Karpas-422 (cell line): Measurements from ENCODE around the gene PRR7. TPM values are rescaled to one million over a fixed set of nuclear protein-coding genes. Genes with fewer than 3 reads are reported as not detected.
"Not testable (repeated sequence)": the region's sequence is repeated elsewhere in the genome, so short reads cannot be mapped to it uniquely, and the experiment has no call there.

Experiments used
- DNase-seq: peaks from one replicate; pipeline ENCODE4 v3.0.0-alpha.2; 2015
- H2AFZ ChIP-seq: fragments of 200-600 bp; sonication (generic); 2 replicates; pipeline ENCODE4 v1.6.1; 2014; ENCODE audit warnings: antibody characterized with exemption, low read length, mixed read lengths
- H3K27ac ChIP-seq: fragments of 200-600 bp; sonication (generic); 2 replicates; pipeline ENCODE4 v1.5.1; 2014; ENCODE audit warnings: mild to moderate bottlenecking, low read length, moderate library complexity
- H3K27me3 ChIP-seq: fragments of 200-600 bp; sonication (generic); 2 replicates; pipeline ENCODE4 v1.6.1; 2014; ENCODE audit warnings: low read length, mixed read lengths
- H3K36me3 ChIP-seq: fragments of 200-600 bp; sonication (generic); 2 replicates; pipeline ENCODE4 v1.6.1; 2014; ENCODE audit warnings: low read length, mixed read lengths; ENCODE audit not compliant: insufficient read depth
- H3K4me1 ChIP-seq: fragments of 200-600 bp; sonication (generic); 2 replicates; pipeline ENCODE4 v1.6.1; 2014; ENCODE audit warnings: mild to moderate bottlenecking, low read length, mixed read lengths
- H3K4me2 ChIP-seq: fragments of 200-600 bp; sonication (generic); 2 replicates; pipeline ENCODE4 v1.6.1; 2014; ENCODE audit warnings: low read length, low read depth, mild to moderate bottlenecking; ENCODE audit not compliant: poor library complexity, severe bottlenecking
- H3K4me3 ChIP-seq: fragments of 200-600 bp; sonication (generic); 2 replicates; pipeline ENCODE4 v1.5.1; 2014; ENCODE audit warnings: mild to moderate bottlenecking, antibody characterized with exemption, low read length, mixed read lengths
- H3K79me2 ChIP-seq: fragments of 200-600 bp; sonication (generic); 2 replicates; pipeline ENCODE4 v1.6.1; 2014; ENCODE audit warnings: mild to moderate bottlenecking, low read length, mixed read lengths
- H3K9ac ChIP-seq: fragments of 200-600 bp; sonication (generic); 2 replicates; pipeline ENCODE4 v1.6.0; 2014; ENCODE audit warnings: low read length
- H3K9me2 ChIP-seq: fragments of 200-600 bp; sonication (generic), shearing (Covaris generic); replicated peaks from 2 replicates; pipeline ENCODE4 v1.6.0; 2014; ENCODE audit warnings: mild to moderate bottlenecking, low read length, moderate library complexity; ENCODE audit not compliant: insufficient read depth
- H3K9me3 ChIP-seq: fragments of 300-700, 200-600 bp; sonication (generic); 2 replicates; pipeline ENCODE4 v1.6.1; 2014; ENCODE audit warnings: low read length, mixed read lengths
- H4K20me1 ChIP-seq: fragments of 200-600 bp; sonication (generic); 2 replicates; pipeline ENCODE4 v1.6.1; 2014; ENCODE audit warnings: mild to moderate bottlenecking, antibody characterized with exemption, low read length, low read depth; ENCODE audit not compliant: insufficient read depth
- total RNA-seq: library from RNA; depleted of rRNA; stranded (reverse); fragments of >200 nt; shearing (Covaris generic); gene quantifications from 2 replicates; pipeline ENCODE4 v1.2.3, GENCODE V29; 2014; ENCODE audit warnings: low replicate concordance

The PRR7 gene
- total RNA-seq, 1 experiment from 2014 or later, result 26.8 TPM

- Histone ChIP-seq H3K4me2 (peak overlapping the region; percentile 94), H3K79me2 (no peaks in the 10 kb centered on the region), H3K27me3 (no peaks in the 10 kb centered on the region), H2AFZ (peak overlapping the region; percentile 99), H3K36me3 (no peaks in the 10 kb centered on the region), H4K20me1 (no peaks in the 10 kb centered on the region), H3K4me3 (peak overlapping the region; percentile 73), H3K9me3 (no peaks in the 10 kb centered on the region), H3K9ac (peak overlapping the region; percentile 64), H3K27ac (no peak overlapping the region), H3K4me1 (peaks cover 28% of the 10 kb centered on the region), H3K9me2 (no peaks in the 10 kb centered on the region)
- DNase-seq, result no peak
Observed at GRCh38 chr5:177404641-177405179, 41.9 kb upstream of the PRR7 start.

- no peaks in the 10 kb centered on the region for H3K36me3 ChIP-seq
- H3K27ac ChIP-seq, result no peak overlapping the region
- H3K4me3 ChIP-seq, result no peak overlapping the region; the same call in 1 of the 2 replicates
- no peaks in the 10 kb centered on the region for H3K9me3 ChIP-seq
- H3K4me1 ChIP-seq, result peaks cover 28% of the 10 kb centered on the region
- H3K4me2 ChIP-seq, result no peak overlapping the region
- no peaks in the 10 kb centered on the region for H3K9me2 ChIP-seq
- no peaks in the 10 kb centered on the region for H3K79me2 ChIP-seq
- no peaks in the 10 kb centered on the region for H3K27me3 ChIP-seq
- H3K9ac ChIP-seq, result peak overlapping the region; percentile 64
- H4K20me1 ChIP-seq, result no peaks in the 10 kb centered on the region
- no peak overlapping the region for H2AFZ ChIP-seq
- no peak for DNase-seq
Observed at GRCh38 chr5:177405312-177405711, 41.3 kb upstream of the PRR7 start.

- Histone ChIP-seq H2AFZ (no peak overlapping the region), H4K20me1 (no peaks in the 10 kb centered on the region), H3K4me1 (peaks cover 28% of the 10 kb centered on the region), H3K27ac (no peak overlapping the region), H3K36me3 (no peaks in the 10 kb centered on the region), H3K9me3 (no peaks in the 10 kb centered on the region), H3K9me2 (no peaks in the 10 kb centered on the region), H3K27me3 (no peaks in the 10 kb centered on the region), H3K9ac (no peak overlapping the region), H3K4me3 (no peak overlapping the region), H3K4me2 (no peak overlapping the region), H3K79me2 (no peaks in the 10 kb centered on the region)
- peak; percentile 65 for DNase-seq
Observed at GRCh38 chr5:177405805-177406204, 40.8 kb upstream of the PRR7 start.

GRCh38 chr5:177409043-177409801 is 37.4 kb upstream of the PRR7 start, which contains the start of gene F12:
F12 (minus strand) TSS chr5:177409564; CDS start chr5:177409527, 37 bp downstream.
- Histone ChIP-seq H3K36me3 (no peaks in the 10 kb centered on the region), H3K27ac (no peak within 1 kb of the TSS), H3K4me2 (no peak within 1 kb of the TSS), H4K20me1 (no peaks in the 10 kb centered on the region), H3K27me3 (no peaks in the 10 kb centered on the region), H3K9me2 (no peaks in the 10 kb centered on the region), H3K9me3 (no peaks in the 10 kb centered on the region), H3K9ac (no peak within 1 kb of the TSS), H3K4me3 (no peak within 1 kb of the TSS), H2AFZ (no peak within 1 kb of the TSS), H3K79me2 (no peaks in the 10 kb centered on the region), H3K4me1 (peaks cover 19% of the 10 kb centered on the region)
- DNase-seq, result no peak

DNA sequence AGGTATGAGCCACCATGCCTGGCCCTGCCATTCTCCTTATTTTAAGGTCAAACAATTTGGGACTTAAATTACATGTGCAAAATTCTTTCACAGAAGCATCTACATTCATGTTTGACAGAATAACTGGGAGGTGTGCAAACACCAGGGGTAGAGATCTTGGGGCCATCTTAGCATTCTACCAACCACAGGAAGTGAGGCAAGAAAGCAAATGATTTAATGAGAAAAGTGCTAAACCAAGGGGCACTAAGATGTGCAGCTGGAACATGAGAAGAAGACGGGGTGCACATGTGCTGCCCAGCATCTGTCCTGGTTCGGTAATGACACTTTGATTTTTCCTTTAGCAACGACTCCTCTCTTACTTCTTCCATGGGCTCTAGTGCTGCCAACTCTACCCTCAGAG is 36.0 kb upstream of the PRR7 start:
- Histone ChIP-seq H3K9ac (no peak overlapping the region), H3K4me2 (no peak overlapping the region), H3K36me3 (no peaks in the 10 kb centered on the region), H4K20me1 (no peaks in the 10 kb centered on the region), H3K27me3 (no peaks in the 10 kb centered on the region), H3K9me3 (no peaks in the 10 kb centered on the region), H3K27ac (no peak overlapping the region), H3K4me1 (peaks cover 5% of the 10 kb centered on the region; the same call in 1 of the 2 replicates), H2AFZ (no peak overlapping the region), H3K9me2 (no peaks in the 10 kb centered on the region), H3K79me2 (no peaks in the 10 kb centered on the region), H3K4me3 (no peak overlapping the region)
- DNase-seq, result no peak

GRCh38 chr5:177412603-177413233 is 33.9 kb upstream of the PRR7 start:
- Histone ChIP-seq H3K4me1 (peaks cover 5% of the 10 kb centered on the region; the same call in 1 of the 2 replicates), H4K20me1 (no peaks in the 10 kb centered on the region), H3K4me2 (peak overlapping the region; percentile 47), H3K9ac (no peak overlapping the region), H3K9me3 (no peaks in the 10 kb centered on the region), H3K4me3 (no peak overlapping the region), H3K36me3 (no peaks in the 10 kb centered on the region), H3K27me3 (no peaks in the 10 kb centered on the region), H3K9me2 (no peaks in the 10 kb centered on the region), H2AFZ (no peak overlapping the region), H3K79me2 (no peaks in the 10 kb centered on the region), H3K27ac (no peak overlapping the region)
- no peak for DNase-seq

GRCh38 chr5:177414481-177414880 is 32.1 kb upstream of the PRR7 start:
- no peak overlapping the region for H3K9ac ChIP-seq
- H3K36me3 ChIP-seq, result no peaks in the 10 kb centered on the region
- H3K79me2 ChIP-seq, result no peaks in the 10 kb centered on the region
- no peaks in the 10 kb centered on the region for H3K9me2 ChIP-seq
- peaks cover 5% of the 10 kb centered on the region; the same call in 1 of the 2 replicates for H3K4me1 ChIP-seq
- no peak overlapping the region for H3K27ac ChIP-seq
- no peaks in the 10 kb centered on the region for H3K9me3 ChIP-seq
- no peak overlapping the region for H3K4me2 ChIP-seq
- no peak overlapping the region for H2AFZ ChIP-seq
- no peak overlapping the region for H3K4me3 ChIP-seq
- no peaks in the 10 kb centered on the region for H3K27me3 ChIP-seq
- H4K20me1 ChIP-seq, result no peaks in the 10 kb centered on the region
- DNase-seq, result no peak

DNA sequence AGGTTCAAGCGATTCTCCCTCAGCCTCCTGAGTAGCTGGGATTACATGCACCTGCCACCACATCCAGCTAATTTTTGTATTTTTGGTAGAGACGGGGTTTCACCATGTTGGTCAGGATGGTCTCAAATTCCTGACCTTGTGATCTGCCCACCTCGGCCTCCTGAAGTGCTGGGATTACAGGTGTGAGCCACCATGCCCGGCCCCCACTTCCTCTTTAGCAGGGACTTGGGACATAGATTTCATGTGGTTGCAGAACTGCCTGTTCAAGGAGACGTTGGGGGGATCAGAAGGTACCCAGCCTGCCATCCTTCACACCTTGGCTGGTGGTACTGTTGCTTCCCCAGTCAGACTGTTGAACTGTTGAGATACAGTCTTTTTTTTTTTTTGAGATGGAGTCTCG is 29.5 kb upstream of the PRR7 start:
- not testable (repeated sequence) for H3K9ac ChIP-seq, H3K4me3 ChIP-seq, H3K9me3 ChIP-seq, H3K4me1 ChIP-seq, H3K79me2 ChIP-seq, H3K9me2 ChIP-seq, H3K36me3 ChIP-seq, H3K27ac ChIP-seq, DNase-seq, H3K4me2 ChIP-seq, H2AFZ ChIP-seq, H4K20me1 ChIP-seq, H3K27me3 ChIP-seq
